Measurements from ENCODE around the gene LAMTOR2.

DNA sequence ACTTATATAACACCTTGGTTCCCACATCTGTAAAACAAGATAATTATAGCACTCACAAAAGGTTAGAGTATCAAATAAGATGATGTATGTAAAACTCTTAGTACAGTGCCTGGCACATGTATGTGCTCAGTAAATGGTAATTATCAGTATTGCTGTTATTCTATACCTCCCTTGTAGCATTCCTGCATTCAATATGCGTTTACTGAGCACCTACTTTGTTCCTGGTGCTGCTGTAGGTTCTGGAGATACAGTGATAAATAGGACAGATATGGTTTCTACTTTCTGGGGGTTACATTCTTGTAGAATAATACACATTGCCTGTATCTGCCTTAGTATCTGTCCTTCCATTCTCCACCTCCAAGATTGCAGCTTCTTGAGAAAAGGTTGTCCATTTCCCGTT, 32.6 kb upstream of the LAMTOR2 start:
- no peak for TF ChIP-seq EP300 (IDR thresholded peaks at IDR 0.05)
- TF ChIP-seq POLR2A (IDR thresholded peaks at IDR 0.05): no peak
- TF ChIP-seq, protein P1, sequence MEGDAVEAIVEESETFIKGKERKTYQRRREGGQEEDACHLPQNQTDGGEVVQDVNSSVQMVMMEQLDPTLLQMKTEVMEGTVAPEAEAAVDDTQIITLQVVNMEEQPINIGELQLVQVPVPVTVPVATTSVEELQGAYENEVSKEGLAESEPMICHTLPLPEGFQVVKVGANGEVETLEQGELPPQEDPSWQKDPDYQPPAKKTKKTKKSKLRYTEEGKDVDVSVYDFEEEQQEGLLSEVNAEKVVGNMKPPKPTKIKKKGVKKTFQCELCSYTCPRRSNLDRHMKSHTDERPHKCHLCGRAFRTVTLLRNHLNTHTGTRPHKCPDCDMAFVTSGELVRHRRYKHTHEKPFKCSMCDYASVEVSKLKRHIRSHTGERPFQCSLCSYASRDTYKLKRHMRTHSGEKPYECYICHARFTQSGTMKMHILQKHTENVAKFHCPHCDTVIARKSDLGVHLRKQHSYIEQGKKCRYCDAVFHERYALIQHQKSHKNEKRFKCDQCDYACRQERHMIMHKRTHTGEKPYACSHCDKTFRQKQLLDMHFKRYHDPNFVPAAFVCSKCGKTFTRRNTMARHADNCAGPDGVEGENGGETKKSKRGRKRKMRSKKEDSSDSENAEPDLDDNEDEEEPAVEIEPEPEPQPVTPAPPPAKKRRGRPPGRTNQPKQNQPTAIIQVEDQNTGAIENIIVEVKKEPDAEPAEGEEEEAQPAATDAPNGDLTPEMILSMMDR (IDR thresholded peaks at IDR 0.05): no peak

All from tibial nerve (tissue), 4 donors.